HEK293 (cell line): ENCODE measurements around the gene NASP.

Experiments
- CTCF ChIA-PET: fragments of 350-600 bp; formaldehyde crosslinking; extraction: SDS; loops from one replicate; lab custom pipeline; 2021; ENCODE audit warnings: antibody characterized with exemption; lab: Yijun Ruan, JAX
- POLR2A ChIA-PET: fragments of 300-600 bp; formaldehyde crosslinking; extraction: SDS; loops from one replicate; lab custom pipeline; 2020; ENCODE audit warnings: antibody characterized with exemption, inconsistent platforms; lab: Yijun Ruan, JAX
- H3K27ac ChIP-seq: fragments of 200-500 bp; sonication (Bioruptor generic); 2 replicates; pipeline ENCODE4 v1.5.1; 2014; ENCODE audit warnings: low read depth, low read length, control low read depth, inconsistent platforms; ENCODE audit errors: extremely low read depth
- H3K36me3 ChIP-seq, 2 experiments: fragments of 200-500 bp in 1 of 2; sonication (Bioruptor generic) in 1 of 2; 1 replicate in 1 of 2; 2 replicates in 1 of 2; pipeline ENCODE4 v1.5.1; 2014 to 2017; ENCODE audit warnings: inconsistent platforms in 2 of 2, low read length in 2 of 2; ENCODE audit not compliant: control insufficient read depth in 2 of 2, insufficient read depth in 1 of 2
- H3K4me1 ChIP-seq: fragments of 200-500 bp; sonication (Bioruptor generic); 2 replicates; pipeline ENCODE4 v1.5.1; 2014; ENCODE audit warnings: mild to moderate bottlenecking, low read length, inconsistent platforms; ENCODE audit not compliant: control insufficient read depth, insufficient read depth
- H3K4me3 ChIP-seq: 2 replicates; pipeline ENCODE4 v1.5.1; 2011; ENCODE audit warnings: low read depth, mild to moderate bottlenecking, control low read depth, low read length, moderate library complexity
- H3K9me3 ChIP-seq: fragments of 200-500 bp; sonication (Bioruptor generic); 2 replicates; pipeline ENCODE4 v1.5.1; 2014; ENCODE audit warnings: low read depth, low read length, inconsistent platforms; ENCODE audit not compliant: control insufficient read depth, insufficient read depth
- BCL6B ChIP-seq: fragments of 450-650 bp; formaldehyde crosslinking; IDR thresholded peaks from 2 replicates; pipeline ENCODE4 v1.5.1; 2017; ENCODE audit warnings: missing biosample characterization, missing genetic modification characterization
- ELK4 ChIP-seq: IDR thresholded peaks from 2 replicates; pipeline ENCODE4 v1.6.1; 2011; ENCODE audit warnings: mild to moderate bottlenecking, low read depth, low read length, borderline replicate concordance
- GLI2 ChIP-seq: fragments of 450-650 bp; formaldehyde crosslinking; IDR thresholded peaks from 2 replicates; pipeline ENCODE4; 2017; ENCODE audit warnings: missing biosample characterization, missing genetic modification characterization, low read depth, borderline replicate concordance
- IKZF3 ChIP-seq: fragments of 450-650 bp; IDR thresholded peaks from 2 replicates; pipeline ENCODE4 v1.5.0; 2018; ENCODE audit warnings: missing biosample characterization, mild to moderate bottlenecking, missing genetic modification characterization, moderate library complexity
- KLF1 ChIP-seq: fragments of 450-650 bp; formaldehyde crosslinking; IDR thresholded peaks from 2 replicates; pipeline ENCODE4 v1.5.1; 2016; ENCODE audit warnings: missing biosample characterization, missing genetic modification characterization
- OSR2 ChIP-seq: fragments of 450-650 bp; formaldehyde crosslinking; IDR thresholded peaks from 2 replicates; pipeline ENCODE4 v1.5.1; 2016; ENCODE audit warnings: missing biosample characterization, missing genetic modification characterization
- PRDM4 ChIP-seq: fragments of 450-650 bp; formaldehyde crosslinking; IDR thresholded peaks from 2 replicates; pipeline ENCODE4 v1.5.1; 2017; ENCODE audit warnings: missing biosample characterization, missing genetic modification characterization
- RBAK ChIP-seq: fragments of 450-650 bp; formaldehyde crosslinking; IDR thresholded peaks from 2 replicates; pipeline ENCODE4 v1.5.1; 2016; ENCODE audit warnings: missing biosample characterization, missing genetic modification characterization
- SCRT2 ChIP-seq: fragments of 450-650 bp; formaldehyde crosslinking; IDR thresholded peaks from 2 replicates; pipeline ENCODE4 v1.5.1; 2016; ENCODE audit warnings: missing biosample characterization, missing genetic modification characterization
- TRIM28 ChIP-seq: IDR thresholded peaks from 2 replicates; pipeline ENCODE4 v1.6.1; 2011; ENCODE audit warnings: low read length, control low read depth, borderline replicate concordance
- ZBTB8A ChIP-seq: fragments of 450-650 bp; formaldehyde crosslinking; IDR thresholded peaks from 2 replicates; pipeline ENCODE4 v1.5.1; 2016; ENCODE audit warnings: missing biosample characterization, missing genetic modification characterization
- ZNF157 ChIP-seq: fragments of 450-650 bp; formaldehyde crosslinking; IDR thresholded peaks from 2 replicates; pipeline ENCODE4 v1.5.1; 2016; ENCODE audit warnings: missing biosample characterization, missing genetic modification characterization
- ZNF19 ChIP-seq: fragments of 450-650 bp; formaldehyde crosslinking; IDR thresholded peaks from 2 replicates; pipeline ENCODE4; 2016; ENCODE audit warnings: missing biosample characterization, missing genetic modification characterization, low read depth
- ZNF266 ChIP-seq: fragments of 450-650 bp; formaldehyde crosslinking; IDR thresholded peaks from 2 replicates; pipeline ENCODE4 v1.5.1; 2016; ENCODE audit warnings: missing biosample characterization, missing genetic modification characterization, low read depth
- ZNF366 ChIP-seq: fragments of 450-650 bp; formaldehyde crosslinking; conservative IDR thresholded peaks from 2 replicates; pipeline ENCODE4 v1.5.1; 2016; ENCODE audit warnings: missing biosample characterization, missing genetic modification characterization
- ZNF37A ChIP-seq: fragments of 450-650 bp; IDR thresholded peaks from 2 replicates; pipeline ENCODE4 v1.5.1; 2018; ENCODE audit warnings: missing biosample characterization, missing genetic modification characterization
- ZNF394 ChIP-seq: fragments of 450-650 bp; formaldehyde crosslinking; IDR thresholded peaks from 2 replicates; pipeline ENCODE4 v1.5.1; 2016; ENCODE audit warnings: missing biosample characterization, missing genetic modification characterization, mild to moderate bottlenecking, moderate library complexity, borderline replicate concordance
- ZNF433 ChIP-seq: fragments of 450-650 bp; formaldehyde crosslinking; IDR thresholded peaks from 2 replicates; pipeline ENCODE4 v1.5.1; 2016; ENCODE audit warnings: missing biosample characterization, missing genetic modification characterization, low read depth
- ZNF488 ChIP-seq: fragments of 450-650 bp; formaldehyde crosslinking; IDR thresholded peaks from 2 replicates; pipeline ENCODE4 v1.5.1; 2016; ENCODE audit warnings: missing biosample characterization, missing genetic modification characterization
- ZNF514 ChIP-seq: fragments of 450-650 bp; formaldehyde crosslinking; IDR thresholded peaks from 2 replicates; pipeline ENCODE4 v1.5.1; 2016; ENCODE audit warnings: missing biosample characterization, missing genetic modification characterization
- ZNF544 ChIP-seq: fragments of 450-650 bp; formaldehyde crosslinking; IDR thresholded peaks from 2 replicates; pipeline ENCODE4 v1.5.0; 2017; ENCODE audit warnings: missing biosample characterization, missing genetic modification characterization
- ZNF549 ChIP-seq: fragments of 450-650 bp; IDR thresholded peaks from 2 replicates; pipeline ENCODE4 v1.5.1; 2018; ENCODE audit warnings: missing biosample characterization, missing genetic modification characterization, mild to moderate bottlenecking, inconsistent platforms, moderate library complexity
- ZNF560 ChIP-seq: fragments of 450-650 bp; formaldehyde crosslinking; IDR thresholded peaks from 2 replicates; pipeline ENCODE4 v1.5.1; 2017; ENCODE audit warnings: missing biosample characterization, missing genetic modification characterization, borderline replicate concordance
- ZNF626 ChIP-seq: fragments of 450-650 bp; sonication (Bioruptor Pico); formaldehyde crosslinking; IDR thresholded peaks from 2 replicates; pipeline ENCODE4 v1.5.1; 2018; ENCODE audit warnings: missing biosample characterization, missing genetic modification characterization, inconsistent platforms
- ZNF645 ChIP-seq: fragments of 450-650 bp; formaldehyde crosslinking; IDR thresholded peaks from 2 replicates; pipeline ENCODE4; 2016; ENCODE audit warnings: missing biosample characterization, missing genetic modification characterization
- ZNF664 ChIP-seq: fragments of 450-650 bp; formaldehyde crosslinking; IDR thresholded peaks from 2 replicates; pipeline ENCODE4 v1.5.1; 2016; ENCODE audit warnings: missing biosample characterization, missing genetic modification characterization
- ZNF692 ChIP-seq: fragments of 450-650 bp; formaldehyde crosslinking; IDR thresholded peaks from 2 replicates; pipeline ENCODE4 v1.5.1; 2016; ENCODE audit warnings: missing biosample characterization, missing genetic modification characterization
- ZNF792 ChIP-seq: fragments of 450-650 bp; formaldehyde crosslinking; IDR thresholded peaks from 2 replicates; pipeline ENCODE4 v1.5.1; 2016; ENCODE audit warnings: missing biosample characterization, missing genetic modification characterization

NASP gene

DNA sequence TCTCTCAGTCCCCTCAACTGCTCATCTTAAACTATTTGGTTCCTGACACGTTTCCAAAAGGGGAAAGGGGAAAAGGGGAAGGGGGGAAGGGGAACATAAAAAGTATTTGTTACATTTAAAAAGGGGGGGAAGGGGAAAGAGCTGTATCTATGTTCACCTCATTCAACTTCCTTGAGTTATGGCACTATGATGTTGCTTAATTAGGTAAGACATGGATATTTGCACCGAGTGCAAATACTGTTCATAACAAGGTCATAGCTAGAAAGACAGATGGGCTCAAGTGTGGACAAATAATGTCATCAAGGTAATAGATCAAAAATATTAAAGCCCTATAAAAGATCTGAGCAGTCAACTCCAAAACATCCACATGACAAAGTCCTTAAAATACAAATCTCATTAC is 76.5 kb downstream of the NASP start:
- ChIA-PET POLR2A (no interaction called here), CTCF (no interaction called here)
- Histone ChIP-seq H3K36me3 (peaks cover 36 to 58% of the 10 kb centered on the region in 2 experiments), H3K4me1 (no peaks in the 10 kb centered on the region), H3K27ac (no peak overlapping the region), H3K9me3 (no peaks in the 10 kb centered on the region), H3K4me3 (no peak overlapping the region)
- TF ChIP-seq ZNF560: no peak
- no peak for TF ChIP-seq ZNF157 (tag by site-specific recombination)
- TF ChIP-seq KLF1 (tag by site-specific recombination): no peak
- no peak for TF ChIP-seq ZNF19 (tag by site-specific recombination)
- TF ChIP-seq ZNF366 (tag by site-specific recombination): no peak
- TF ChIP-seq PRDM4 (tag by site-specific recombination): no peak
- no peak for TF ChIP-seq ZNF664
- no peak for TF ChIP-seq SCRT2 (tag by site-specific recombination)
- no peak for TF ChIP-seq ZNF514 (tag by site-specific recombination)
- TF ChIP-seq ZNF266 (tag by site-specific recombination): no peak
- TF ChIP-seq ZBTB8A (tag by site-specific recombination): no peak
- no peak for TF ChIP-seq ZNF626 (tag by site-specific recombination)
- no peak for TF ChIP-seq ZNF394 (tag by site-specific recombination)
- no peak for TF ChIP-seq ZNF433 (tag by site-specific recombination)
- no peak for TF ChIP-seq BCL6B (tag by site-specific recombination)
- no peak for TF ChIP-seq ZNF37A
- no peak for TF ChIP-seq ZNF549 (tag by site-specific recombination)
- no peak for TF ChIP-seq ZNF692 (tag by site-specific recombination)

- Histone ChIP-seq H3K36me3 (no peaks in the 10 kb centered on the region; a peak in 1 of 3 replicates), H3K4me3 (no peak overlapping the region), H3K4me1 (no peaks in the 10 kb centered on the region), H3K27ac (no peak overlapping the region), H3K9me3 (no peaks in the 10 kb centered on the region)
- ChIA-PET CTCF (interaction anchor here (0.7 kb wide), 1 partner anchor 28 kb away, joined by 3 read pairs; no protein-coding TSS in a partner anchor), POLR2A (no interaction called here)
- no peak for TF ChIP-seq ZNF488
- TF ChIP-seq ZNF645 (tag by site-specific recombination): no peak
- no peak for TF ChIP-seq ZNF792 (tag by site-specific recombination)
- no peak for TF ChIP-seq OSR2 (tag by site-specific recombination)
- no peak for TF ChIP-seq ZNF544
- no peak for TF ChIP-seq GLI2
- TF ChIP-seq IKZF3 (tag by site-specific recombination): no peak
- TF ChIP-seq TRIM28: no peak
- TF ChIP-seq ELK4: no peak
- no peak for TF ChIP-seq RBAK (tag by site-specific recombination)
Measured at GRCh38 chr1:45666836-45667235, 83.0 kb downstream of the NASP start.
